GM19463 (cell line): ENCODE results near the gene UBE2Q1.

Experiments used
- ATAC-seq: cut with Tn5 transposase; IDR thresholded peaks from one replicate; pipeline ENCODE4 v1.9.1; 2021; ENCODE audit warnings: mild to moderate bottlenecking, moderate library complexity; ENCODE audit not compliant: unreplicated experiment

Gene UBE2Q1

GRCh38 chr1:154578058-154578418 lies 19.6 kb upstream of the UBE2Q1 start:
- no peak for ATAC-seq

- ATAC-seq: no peak
These were observed 19.0 kb upstream of the UBE2Q1 start for GRCh38 chr1:154577346-154578057.

- no peak for ATAC-seq
These were observed 17.6 kb upstream of the UBE2Q1 start for GRCh38 chr1:154575951-154576566.

- ATAC-seq: no peak
These were observed 16.9 kb upstream of the UBE2Q1 start for GRCh38 chr1:154575147-154575927.

- no peak for ATAC-seq
These were observed 16.3 kb upstream of the UBE2Q1 start for GRCh38 chr1:154574716-154575115.

- no peak for ATAC-seq
These were observed 14.7 kb upstream of the UBE2Q1 start for GRCh38 chr1:154573168-154573510.

- no peak for ATAC-seq
These were observed 14.2 kb upstream of the UBE2Q1 start for GRCh38 chr1:154572468-154573167.

- no peak for ATAC-seq
These were observed 13.5 kb upstream of the UBE2Q1 start for GRCh38 chr1:154571964-154572288.

- ATAC-seq: no peak
These were observed 12.9 kb upstream of the UBE2Q1 start for GRCh38 chr1:154571244-154571963.

GRCh38 chr1:154568157-154568815 lies 9.8 kb upstream of the UBE2Q1 start:
- ATAC-seq: no peak

GRCh38 chr1:154567386-154568156 lies 9.1 kb upstream of the UBE2Q1 start, which contains the start of gene CHRNB2:
Gene CHRNB2 (plus strand): TSS chr1:154567778. CDS start chr1:154568045, 267 bp downstream.
- ATAC-seq: no peak

- no peak for ATAC-seq
These were observed 7.4 kb upstream of the UBE2Q1 start for GRCh38 chr1:154565876-154566275.

GRCh38 chr1:154559466-154560044 lies 1.1 kb upstream of the UBE2Q1 start:
- ATAC-seq: peak; percentile 36

- ATAC-seq: peak; percentile 90
These were observed 431 bp upstream of the UBE2Q1 start for GRCh38 chr1:154558720-154559465.

GRCh38 chr1:154557248-154557938 lies 1.1 kb downstream of the UBE2Q1 start:
- no peak for ATAC-seq

GRCh38 chr1:154556422-154556821 lies 2.0 kb downstream of the UBE2Q1 start:
- ATAC-seq: no peak

GRCh38 chr1:154553056-154554030 lies 5.1 kb downstream of the UBE2Q1 start:
- no peak for ATAC-seq
